Peyer's patch (tissue), 4 donors: ENCODE results near the gene LIPT2. TPM values are rescaled to one million over a fixed set of nuclear protein-coding genes. Genes with fewer than 3 reads are reported as not detected.
"Not testable (repeated sequence)": the region's sequence is repeated elsewhere in the genome, so short reads cannot be mapped to it uniquely, and the experiment has no call there.

ENCODE experiments used
- DNase-seq, 3 donors: peaks; one replicate each; pipeline ENCODE4 v3.0.0-alpha.2; 2017 to 2019
- H3K27ac ChIP-seq, 4 donors: fragments of 200-600 bp; sonication (generic); one replicate each; pipeline ENCODE4 v1.5.1; 2016 to 2019
- H3K27me3 ChIP-seq, 2 donors: fragments of 200-600 bp; sonication (generic); one replicate each; pipeline ENCODE4 v1.5.1; 2019
- H3K36me3 ChIP-seq, 3 donors: fragments of 200-600 bp; sonication (generic); one replicate each; pipeline ENCODE4 v1.5.1; 2016 to 2019
- H3K4me1 ChIP-seq, 4 donors: fragments of 200-600 bp; sonication (generic); one replicate each; pipeline ENCODE4 v1.5.1; 2016 to 2019
- H3K4me3 ChIP-seq, 4 donors: fragments of 200-600 bp; sonication (generic); 1 replicate in 3 of 4; 2 replicates in 1 of 4; pipeline ENCODE4 v1.5.1; 2016 to 2019; ENCODE audit warnings: mild to moderate bottlenecking in 1 of 4
- H3K9me3 ChIP-seq, 4 donors: fragments of 200-600 bp; sonication (generic); one replicate each; pipeline ENCODE4 v1.5.1; 2016 to 2019; ENCODE audit warnings: mild to moderate bottlenecking in 1 of 4
- POLR2A ChIP-seq, 2 donors: fragments of 450-650 bp; IDR thresholded peaks; one replicate each; pipeline ENCODE4 v1.5.1; 2017; ENCODE audit warnings: antibody characterized with exemption in 2 of 2, mild to moderate bottlenecking in 2 of 2, moderate library complexity in 2 of 2
- total RNA-seq, 4 donors: library from RNA; depleted of rRNA; stranded (reverse); fragments of >200 nt; gene quantifications; one replicate each; pipeline ENCODE4 v1.1.0, GENCODE V29; 2016
- TF ChIP-seq, protein P1 (sequence below), 6 experiments: fragments of 450-650 bp in 4 of 6; fragments of 200-600 bp in 2 of 6; sonication (generic) in 1 of 6; IDR thresholded peaks; one replicate each; pipeline ENCODE4 v1.5.1; 2017 to 2019; ENCODE audit warnings: antibody characterized with exemption in 6 of 6, mild to moderate bottlenecking in 3 of 6, moderate library complexity in 1 of 6

The LIPT2 gene
- total RNA-seq = 1 to 10 TPM in 3 of 4 donors, not detected in 1; 7.5 to 9.6 (median 7.9) TPM

DNA sequence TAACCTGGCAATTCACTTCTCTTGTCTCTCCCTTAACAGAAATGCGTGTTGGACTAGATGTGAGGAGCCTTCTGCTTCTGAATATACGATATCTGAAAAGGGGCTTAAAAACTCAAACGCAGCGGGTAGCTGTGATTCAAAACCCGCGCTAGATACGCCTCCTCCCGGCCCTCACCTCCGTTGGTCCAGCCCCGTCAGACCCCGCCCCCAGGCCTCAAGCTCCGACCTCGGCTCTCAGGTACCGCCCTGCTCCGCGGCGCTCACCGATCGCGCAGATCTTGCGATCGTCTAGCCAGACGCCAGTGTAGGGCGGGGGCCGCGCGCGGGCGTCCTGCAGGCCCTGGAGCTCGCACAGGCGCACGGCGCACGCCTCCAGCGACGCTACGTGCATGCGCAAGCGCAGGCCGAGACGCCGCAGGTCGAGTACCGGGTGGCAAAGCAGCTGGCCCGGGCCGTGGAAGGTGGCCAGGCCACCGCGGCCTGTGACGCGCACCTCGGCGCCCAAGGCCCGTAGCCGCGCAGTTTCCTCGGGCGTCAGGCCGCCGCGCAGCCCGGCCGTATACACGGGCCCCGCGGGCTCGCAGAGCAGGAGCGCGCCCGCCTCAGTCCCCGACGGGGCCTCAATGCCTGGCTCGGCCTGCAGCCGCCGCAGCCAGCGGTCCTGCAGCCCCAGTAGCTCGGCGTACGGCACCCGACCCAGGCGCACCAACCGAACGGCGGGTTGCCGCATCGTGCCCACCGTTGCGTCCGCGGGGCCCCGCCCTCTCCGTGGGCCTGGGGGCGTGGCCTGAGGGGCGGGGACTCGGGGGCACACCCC, at the start of gene LIPT2:
Gene LIPT2, minus strand, starts transcription at position 751 of the 817 bp plus-strand sequence. Its CDS starts 21 bp downstream, at position 730.
- peak; percentile 97 to 99 (median 98) for DNase-seq
- Histone ChIP-seq H3K4me1 (peaks cover 0 to 16% (median 0%) of the 10 kb centered on the region in 4 donors), H3K9me3 (no peaks in the 10 kb centered on the region), H3K27me3 (no peaks in the 10 kb centered on the region), H3K36me3 (no peaks in the 10 kb centered on the region), H3K4me3 (peak within 1 kb of the TSS; percentile 83 to 98 (median 96)), H3K27ac (peak within 1 kb of the TSS; percentile 99 to 100 (median 100))
- TF ChIP-seq, protein P1, sequence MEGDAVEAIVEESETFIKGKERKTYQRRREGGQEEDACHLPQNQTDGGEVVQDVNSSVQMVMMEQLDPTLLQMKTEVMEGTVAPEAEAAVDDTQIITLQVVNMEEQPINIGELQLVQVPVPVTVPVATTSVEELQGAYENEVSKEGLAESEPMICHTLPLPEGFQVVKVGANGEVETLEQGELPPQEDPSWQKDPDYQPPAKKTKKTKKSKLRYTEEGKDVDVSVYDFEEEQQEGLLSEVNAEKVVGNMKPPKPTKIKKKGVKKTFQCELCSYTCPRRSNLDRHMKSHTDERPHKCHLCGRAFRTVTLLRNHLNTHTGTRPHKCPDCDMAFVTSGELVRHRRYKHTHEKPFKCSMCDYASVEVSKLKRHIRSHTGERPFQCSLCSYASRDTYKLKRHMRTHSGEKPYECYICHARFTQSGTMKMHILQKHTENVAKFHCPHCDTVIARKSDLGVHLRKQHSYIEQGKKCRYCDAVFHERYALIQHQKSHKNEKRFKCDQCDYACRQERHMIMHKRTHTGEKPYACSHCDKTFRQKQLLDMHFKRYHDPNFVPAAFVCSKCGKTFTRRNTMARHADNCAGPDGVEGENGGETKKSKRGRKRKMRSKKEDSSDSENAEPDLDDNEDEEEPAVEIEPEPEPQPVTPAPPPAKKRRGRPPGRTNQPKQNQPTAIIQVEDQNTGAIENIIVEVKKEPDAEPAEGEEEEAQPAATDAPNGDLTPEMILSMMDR (IDR thresholded peaks at IDR 0.05) = peak in 1 of 6 experiments; percentile 5
- TF ChIP-seq POLR2A (IDR thresholded peaks at IDR 0.05) = peak; percentile 86 to 92

DNA sequence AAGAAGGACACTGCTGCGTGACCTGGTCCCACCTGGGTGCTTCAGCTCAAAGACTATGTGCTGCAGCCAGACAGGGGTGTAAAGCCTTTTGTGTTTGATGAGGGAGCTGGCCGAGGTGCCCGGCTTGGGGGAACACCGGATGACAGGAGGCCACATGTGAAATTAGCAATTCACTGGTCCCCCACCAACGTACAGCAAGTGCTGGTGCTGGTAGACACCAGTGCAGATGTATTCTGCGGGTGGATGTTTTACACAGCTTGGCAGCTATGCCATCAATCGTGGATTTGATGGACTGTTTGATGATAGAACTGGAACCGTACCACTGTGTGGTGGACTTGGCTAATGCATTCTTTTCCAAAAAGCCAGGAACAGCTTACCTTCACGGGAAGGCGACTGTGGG, 47.9 kb upstream of the LIPT2 start:
- Histone ChIP-seq H3K4me3 (no peak overlapping the region), H3K36me3 (no peaks in the 10 kb centered on the region), H3K27ac (no peak overlapping the region), H3K4me1 (no peaks in the 10 kb centered on the region), H3K9me3 (peaks cover 0 to 12% (median 0%) of the 10 kb centered on the region in 4 donors), H3K27me3 (no peaks in the 10 kb centered on the region)
- no peak for TF ChIP-seq POLR2A (IDR thresholded peaks at IDR 0.05)
- TF ChIP-seq, protein P1 (IDR thresholded peaks at IDR 0.05) = no peak
- no peak for DNase-seq

DNA sequence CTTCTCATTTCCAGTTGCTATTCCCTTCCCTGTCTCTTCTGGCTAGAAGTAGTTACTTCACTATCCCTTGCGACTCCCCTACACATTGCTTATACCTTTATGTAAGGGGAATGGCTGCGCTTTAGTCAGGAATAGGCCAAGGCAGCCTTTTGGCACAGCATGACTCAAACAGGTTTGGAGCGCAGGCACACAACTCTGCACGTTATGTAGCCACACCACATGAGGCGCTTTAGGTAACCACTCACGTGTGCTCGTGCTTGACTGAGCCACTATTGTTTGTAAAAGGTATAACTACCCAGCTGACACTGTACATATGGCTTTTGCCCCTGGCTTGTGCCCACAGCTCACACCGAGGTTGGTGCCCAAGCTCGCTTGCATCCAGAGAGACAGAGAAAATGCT, 46.7 kb upstream of the LIPT2 start:
- Histone ChIP-seq H3K36me3 (no peaks in the 10 kb centered on the region), H3K9me3 (peaks cover 0 to 12% (median 0%) of the 10 kb centered on the region in 4 donors), H3K27ac (no peak overlapping the region), H3K4me1 (peaks cover 0 to 2% (median 0%) of the 10 kb centered on the region in 4 donors), H3K27me3 (no peaks in the 10 kb centered on the region), H3K4me3 (no peak overlapping the region)
- TF ChIP-seq, protein P1 (IDR thresholded peaks at IDR 0.05) = no peak
- no peak for TF ChIP-seq POLR2A (IDR thresholded peaks at IDR 0.05)
- DNase-seq = no peak

DNA sequence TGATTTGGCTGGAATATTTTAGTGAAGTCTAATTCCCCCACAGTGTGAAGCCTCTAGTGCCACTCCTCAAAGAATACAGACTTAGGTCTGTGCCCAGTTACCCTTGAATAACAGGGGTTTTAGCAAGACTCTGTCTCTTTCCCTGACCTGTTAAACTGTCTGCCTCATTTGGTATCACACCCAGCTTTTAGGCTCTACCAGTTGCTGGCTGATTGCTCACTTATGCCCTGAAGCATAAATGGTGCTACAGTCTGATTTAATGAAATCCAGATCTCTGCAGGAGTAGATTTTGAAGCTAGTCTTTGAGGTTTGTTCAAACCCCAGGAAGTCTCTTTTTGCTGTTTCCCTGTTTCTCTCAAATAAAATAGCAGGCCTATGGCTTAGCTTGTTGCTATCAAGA, 45.2 kb upstream of the LIPT2 start:
- no peak overlapping the region for H3K4me3 ChIP-seq
- TF ChIP-seq, protein P1 (IDR thresholded peaks at IDR 0.05) = no peak
- no peak for TF ChIP-seq POLR2A (IDR thresholded peaks at IDR 0.05)
- peaks cover 0 to 12% (median 0%) of the 10 kb centered on the region in 4 donors for H3K9me3 ChIP-seq
- no peaks in the 10 kb centered on the region for H3K27me3 ChIP-seq
- no peak overlapping the region for H3K27ac ChIP-seq
- peaks cover 0 to 11% (median 0%) of the 10 kb centered on the region in 4 donors for H3K4me1 ChIP-seq
- DNase-seq = no peak
- H3K36me3 ChIP-seq = no peaks in the 10 kb centered on the region

DNA sequence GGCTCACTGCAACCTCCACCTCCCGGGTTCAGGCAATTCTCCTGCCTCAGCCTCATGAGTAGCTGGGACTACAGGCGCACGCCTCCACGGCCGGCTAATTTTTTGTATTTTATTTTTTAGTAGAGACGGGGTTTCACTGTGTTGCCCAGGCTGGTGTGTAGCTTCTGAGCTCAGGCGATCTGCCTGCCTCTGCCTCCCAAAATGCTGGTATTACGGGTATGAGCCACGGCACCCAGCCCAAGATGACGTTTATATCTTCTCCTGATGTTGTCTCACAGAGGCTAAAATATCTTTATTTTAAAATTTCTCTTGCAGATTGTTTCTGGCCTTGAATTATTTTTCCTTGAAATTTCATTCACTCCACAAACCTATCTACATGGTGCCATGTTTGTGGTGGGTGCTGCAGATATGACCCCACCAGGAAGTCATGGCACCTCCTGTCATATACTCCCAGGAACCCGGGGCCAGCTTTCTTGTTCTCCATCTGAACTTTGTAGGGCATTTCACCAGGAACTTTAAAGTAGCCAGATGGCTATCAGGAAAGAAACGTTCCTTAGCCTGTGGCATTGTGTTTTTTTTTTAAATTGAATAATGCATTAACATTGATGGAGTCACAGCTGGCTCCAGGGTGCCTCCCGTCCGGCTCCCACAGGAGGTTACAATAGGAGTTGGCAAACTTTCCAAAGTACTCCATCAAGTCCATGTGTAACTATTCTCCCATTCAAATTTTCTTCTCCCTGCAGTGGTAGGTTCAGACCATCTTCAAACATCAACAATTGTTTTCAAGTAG, 42.0 kb upstream of the LIPT2 start:
- no peak overlapping the region for H3K27ac ChIP-seq
- no peak overlapping the region for H3K4me3 ChIP-seq
- H3K36me3 ChIP-seq = no peaks in the 10 kb centered on the region
- no peak for TF ChIP-seq POLR2A (IDR thresholded peaks at IDR 0.05)
- TF ChIP-seq, protein P1 (IDR thresholded peaks at IDR 0.05) = no peak
- peaks cover 0 to 11% (median 0%) of the 10 kb centered on the region in 4 donors for H3K4me1 ChIP-seq
- peaks cover 0 to 10% (median 0%) of the 10 kb centered on the region in 4 donors for H3K9me3 ChIP-seq
- H3K27me3 ChIP-seq = no peaks in the 10 kb centered on the region
- no peak for DNase-seq

DNA sequence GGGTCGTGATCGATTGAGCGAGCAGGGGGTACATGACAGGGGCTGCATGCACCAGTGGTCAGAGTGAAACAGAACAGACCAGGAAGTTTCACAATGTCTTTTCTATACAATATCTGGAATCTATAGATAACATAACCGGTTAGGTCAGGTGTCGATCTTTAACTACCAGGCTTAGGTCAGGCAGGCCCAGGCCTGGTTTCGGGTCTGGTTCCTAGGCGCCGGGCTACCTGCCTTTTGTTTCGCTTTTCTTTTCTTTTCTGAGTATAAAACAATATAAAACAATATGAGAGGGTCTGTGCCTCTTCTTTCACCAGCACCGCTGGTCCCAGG, 41.4 kb upstream of the LIPT2 start:
- H3K36me3 ChIP-seq, DNase-seq, H3K27ac ChIP-seq, H3K4me3 ChIP-seq, H3K9me3 ChIP-seq, H3K27me3 ChIP-seq: not testable (repeated sequence)
- peaks cover 0 to 11% (median 0%) of the 10 kb centered on the region in 4 donors for H3K4me1 ChIP-seq
